GM12801 (cell line): ENCODE results near the gene VAV2.

Experiments
- CTCF ChIP-seq: IDR thresholded peaks from one replicate; pipeline ENCODE4 v1.5.1; 2011; ENCODE audit warnings: control low read depth; ENCODE audit not compliant: insufficient read length; ENCODE audit errors: extremely low read depth

Gene VAV2

GRCh38 chr9:133928248-133928764 lies 63.8 kb downstream of the VAV2 start:
- TF ChIP-seq CTCF = no peak

DNA sequence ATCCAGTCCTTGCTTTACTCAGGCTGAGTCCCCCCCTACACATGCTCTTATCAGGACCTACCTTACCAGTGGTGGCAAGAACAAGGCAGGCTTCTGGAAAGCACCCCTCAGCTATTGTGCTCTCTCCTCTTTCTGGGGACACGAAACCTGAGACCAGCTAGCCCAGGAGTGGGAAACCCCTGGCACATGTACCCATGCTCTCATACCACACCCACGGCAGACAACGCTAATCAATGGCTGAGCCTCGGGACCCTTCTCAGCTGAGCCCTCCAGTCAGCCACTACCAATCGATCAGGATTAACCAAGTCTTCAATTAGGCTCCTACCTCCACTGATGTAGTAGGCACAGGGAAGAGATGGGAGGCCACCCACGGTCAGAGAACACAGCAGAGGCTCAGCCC lies 65.1 kb downstream of the VAV2 start:
- TF ChIP-seq CTCF = no peak

DNA sequence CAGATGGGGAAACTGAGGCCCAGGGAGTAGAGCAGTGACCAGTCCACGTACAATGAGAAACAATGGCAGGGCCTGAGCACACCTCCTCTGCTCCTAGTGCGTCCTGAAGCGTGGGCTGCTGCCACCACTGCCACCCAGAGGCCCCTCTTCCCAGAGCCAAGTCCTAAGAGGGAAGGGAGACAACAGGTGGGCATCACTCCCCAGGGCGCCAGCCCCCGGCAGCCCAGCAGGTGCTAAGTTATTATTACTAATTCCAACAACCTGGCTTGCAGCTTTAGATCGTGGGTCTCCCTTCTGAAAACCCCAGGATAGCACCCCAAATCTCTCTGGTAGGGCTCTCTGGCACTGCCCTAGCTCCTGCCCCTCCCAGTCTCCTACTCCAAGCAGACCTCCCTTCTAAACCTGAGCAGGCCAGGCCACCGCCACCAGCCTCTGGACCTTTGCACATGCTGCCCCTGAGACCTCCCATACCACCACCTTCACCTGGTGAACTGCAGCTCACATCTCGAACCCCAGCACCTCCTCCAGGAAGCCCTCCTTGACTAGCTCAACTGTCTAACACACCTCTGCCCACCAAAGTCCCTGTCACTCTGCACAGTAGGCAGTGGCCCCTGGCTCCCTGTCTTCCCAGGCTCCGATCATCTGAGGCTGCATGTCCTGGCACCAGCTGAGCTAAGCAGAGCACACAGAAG lies 65.8 kb downstream of the VAV2 start:
- TF ChIP-seq CTCF = no peak

- TF ChIP-seq CTCF = no peak
Measured at GRCh38 chr9:133924453-133924852, 67.7 kb downstream of the VAV2 start.

DNA sequence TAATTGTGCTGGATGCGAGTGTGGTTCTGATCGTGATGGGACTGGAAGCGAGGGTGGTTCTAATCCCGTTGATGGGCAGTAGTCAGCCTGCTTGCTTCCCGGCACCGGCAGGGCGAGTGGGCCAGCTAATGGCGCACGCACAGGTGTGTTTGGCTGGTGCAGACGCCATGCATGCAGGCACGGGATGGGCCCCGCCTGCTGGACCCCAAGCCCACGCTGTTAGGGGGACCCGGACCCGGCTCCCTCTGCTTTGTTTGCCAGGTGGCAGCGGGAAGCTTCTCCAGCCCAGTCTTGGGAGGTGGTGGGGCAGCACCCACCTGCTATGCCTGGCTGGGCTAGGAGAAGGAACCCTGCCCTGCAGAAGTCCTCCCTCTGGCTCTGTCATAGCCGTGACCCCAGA lies 70.3 kb downstream of the VAV2 start:
- no peak for TF ChIP-seq CTCF

GRCh38 chr9:133920471-133920870 lies 71.7 kb downstream of the VAV2 start:
- no peak for TF ChIP-seq CTCF

DNA sequence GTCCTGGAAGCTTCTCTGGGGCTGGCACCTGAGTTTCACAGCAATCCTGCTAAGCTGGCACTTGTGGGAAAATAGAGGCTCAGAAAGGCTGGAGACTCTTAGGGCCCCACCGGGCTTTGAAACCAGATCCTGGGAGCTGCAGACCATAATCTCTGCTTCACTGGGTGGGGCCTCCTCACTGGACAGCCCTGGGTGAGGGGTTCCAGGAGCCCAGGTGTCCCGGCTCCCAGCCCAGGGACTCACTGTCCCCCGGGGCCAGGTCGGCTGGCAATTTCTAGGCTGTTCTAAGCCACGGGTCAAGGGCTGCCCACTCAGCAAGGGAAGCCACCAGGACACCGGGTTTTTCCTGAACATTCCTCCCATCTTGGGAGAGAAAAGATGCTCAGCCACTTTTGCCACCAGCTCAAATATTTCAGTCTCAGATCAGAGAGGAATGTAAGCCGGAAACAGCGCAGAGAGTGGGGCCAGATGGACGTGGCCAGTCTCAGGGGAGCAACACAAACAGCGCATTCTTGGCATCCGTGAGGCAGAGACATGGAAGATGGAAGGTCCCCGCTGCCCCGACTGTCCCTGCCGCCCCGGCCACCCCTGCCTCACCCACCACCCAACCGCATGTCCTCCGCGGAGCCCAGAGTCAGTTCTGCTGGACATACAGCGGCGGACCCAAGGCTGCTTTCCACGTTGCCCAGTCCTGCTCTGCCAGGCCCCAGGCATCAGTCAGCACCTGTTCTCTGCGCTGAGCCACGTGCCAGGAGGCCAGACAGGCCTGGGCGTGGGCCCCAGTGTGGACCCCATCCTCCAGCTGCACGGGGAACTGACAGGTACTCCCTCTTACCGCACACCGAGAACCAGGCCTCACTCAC lies 72.6 kb downstream of the VAV2 start:
- TF ChIP-seq CTCF = no peak
